ENCODE results near the gene TEX101.

GRCh38 chr19:43441716-43442115 lies 27.0 kb downstream of the TEX101 start:
- no peak for TF ChIP-seq POLR2AphosphoS5 (IDR thresholded peaks at IDR 0.05)
- TF ChIP-seq CTCF (IDR thresholded peaks at IDR 0.05), result no peak
- no peak for TF ChIP-seq POLR2A (IDR thresholded peaks at IDR 0.05)
- no peak for TF ChIP-seq EP300 (IDR thresholded peaks at IDR 0.05)
